H1 (cell line): ENCODE data around the gene THOC7. TPM values are rescaled to one million over a fixed set of nuclear protein-coding genes. Genes with fewer than 3 reads are reported as not detected.

Experiments used
- CTCF ChIA-PET: fragments of 300-600 bp; sonication (Branson Sonifier 250); formaldehyde crosslinking; loops from one replicate; lab custom pipeline; 2021; ENCODE audit not compliant: partially characterized antibody; lab: Charles Lee
- POLR2A ChIA-PET: fragments of 300-600 bp; sonication (Branson Sonifier 250); formaldehyde crosslinking; loops from one replicate; lab custom pipeline; 2021; ENCODE audit warnings: inconsistent platforms; ENCODE audit not compliant: partially characterized antibody; lab: Charles Lee
- DNase-seq, 2 experiments: peaks; one replicate each; pipeline versions ENCODE4 v3.0.0 to v3.0.0-alpha.2; 2010 to 2022; ENCODE audit warnings: low spot score in 2 of 2, low read depth in 1 of 2, mixed read lengths in 1 of 2
- FAIRE-seq: peaks from 2 replicates; lab custom pipeline; 2011; peaks lifted over from hg19 to GRCh38; lab: Jason Lieb, UNC
- H2AFZ ChIP-seq: 2 replicates; pipeline ENCODE4 v1.8.1; 2012; ENCODE audit warnings: low read length, inconsistent platforms
- H2AK5ac ChIP-seq: 2 replicates; pipeline ENCODE4 v1.6.1; 2013; ENCODE audit warnings: low read depth, low read length
- H2BK120ac ChIP-seq: replicated peaks from 2 replicates; pipeline ENCODE3; 2013; ENCODE audit warnings: low read depth, low read length, inconsistent platforms
- H2BK12ac ChIP-seq: 2 replicates; pipeline ENCODE4 v1.6.1; 2013; ENCODE audit warnings: low read depth, low read length
- H2BK15ac ChIP-seq: 2 replicates; pipeline ENCODE4 v1.6.1; 2013; ENCODE audit warnings: low read length
- H2BK20ac ChIP-seq: 2 replicates; pipeline ENCODE4 v1.6.1; 2013; ENCODE audit warnings: low read length
- H2BK5ac ChIP-seq: 2 replicates; pipeline ENCODE4 v1.6.1; 2013; ENCODE audit warnings: low read depth, low read length
- H3K14ac ChIP-seq: 2 replicates; pipeline ENCODE4 v1.6.1; 2013; ENCODE audit warnings: inconsistent platforms; ENCODE audit not compliant: insufficient read length
- H3K18ac ChIP-seq: 2 replicates; pipeline ENCODE4 v1.6.1; 2013; ENCODE audit warnings: low read length; ENCODE audit errors: extremely low read depth
- H3K23ac ChIP-seq: 2 replicates; pipeline ENCODE4 v1.6.1; 2013; ENCODE audit warnings: inconsistent platforms; ENCODE audit not compliant: insufficient read length
- H3K23me2 ChIP-seq: 2 replicates; pipeline ENCODE4 v1.6.1; 2013; ENCODE audit warnings: low read depth, low read length
- H3K27ac ChIP-seq: 2 replicates; pipeline ENCODE4 v1.6.1; 2011; ENCODE audit warnings: low read depth, low read length, inconsistent platforms
- H3K27me3 ChIP-seq, 4 experiments: replicated peaks in 1 of 4; 1 replicate in 1 of 4; 2 replicates in 3 of 4; pipeline versions ENCODE4 v1.6.1 to v1.8.1; 2011 to 2013; ENCODE audit warnings: low read length in 3 of 4, mild to moderate bottlenecking in 3 of 4, inconsistent platforms in 2 of 4, mixed read lengths in 2 of 4, moderate library complexity in 1 of 4; ENCODE audit not compliant: control insufficient read depth in 3 of 4, insufficient read depth in 3 of 4; ENCODE audit errors: extremely low read depth in 1 of 4
- H3K36me3 ChIP-seq, 4 experiments: 2 replicates each; pipeline versions ENCODE4 v1.6.1 to v1.8.1; 2011 to 2013; ENCODE audit warnings: mild to moderate bottlenecking in 4 of 4, low read length in 3 of 4, moderate library complexity in 2 of 4, control low read depth in 1 of 4, inconsistent platforms in 1 of 4; ENCODE audit not compliant: insufficient read depth in 4 of 4, control insufficient read depth in 2 of 4
- H3K4ac ChIP-seq: replicated peaks from 2 replicates; pipeline ENCODE3; 2013; ENCODE audit warnings: low read length, low read depth, mixed read lengths, inconsistent platforms; ENCODE audit not compliant: insufficient read length
- H3K4me1 ChIP-seq, 4 experiments: replicated peaks in 1 of 4; 1 replicate in 1 of 4; 2 replicates in 3 of 4; pipeline versions ENCODE4 v1.6.1 to v1.8.1; 2011 to 2013; ENCODE audit warnings: low read length in 3 of 4, inconsistent platforms in 2 of 4, mixed read lengths in 1 of 4; ENCODE audit not compliant: insufficient read depth in 4 of 4, control insufficient read depth in 3 of 4
- H3K4me2 ChIP-seq, 2 experiments: 2 replicates each; pipeline versions ENCODE4 v1.6.1 to v1.8.1; 2011 to 2013; ENCODE audit warnings: low read depth in 2 of 2, low read length in 2 of 2, control low read depth in 1 of 2, inconsistent platforms in 1 of 2, mild to moderate bottlenecking in 1 of 2; ENCODE audit not compliant: insufficient read depth in 1 of 2
- H3K4me3 ChIP-seq, 4 experiments: fragments of 200-600, 300-600 bp in 1 of 4; sonication (generic), shearing (Covaris generic), sonication (Bioruptor Twin) in 1 of 4; 2 replicates each; pipeline versions ENCODE4 v1.5.1 to v1.8.1; 2011 to 2016; ENCODE audit warnings: low read length in 4 of 4, low read depth in 3 of 4, control low read depth in 2 of 4, inconsistent platforms in 2 of 4, mild to moderate bottlenecking in 2 of 4, mixed read lengths in 1 of 4, moderate library complexity in 1 of 4; ENCODE audit not compliant: insufficient read depth in 2 of 4; ENCODE audit errors: extremely low read depth in 1 of 4
- H3K56ac ChIP-seq: replicated peaks from 2 replicates; pipeline ENCODE3; 2013; ENCODE audit warnings: low read depth, mild to moderate bottlenecking, mixed read lengths, low read length, inconsistent platforms; ENCODE audit not compliant: insufficient read length
- H3K79me1 ChIP-seq: 2 replicates; pipeline ENCODE4 v1.6.1; 2013; ENCODE audit warnings: low read depth, low read length, control low read depth
- H3K79me2 ChIP-seq, 2 experiments: 2 replicates each; pipeline versions ENCODE4 v1.6.1 to v1.8.1; 2012 to 2013; ENCODE audit warnings: low read length in 2 of 2, mild to moderate bottlenecking in 2 of 2, inconsistent platforms in 1 of 2; ENCODE audit not compliant: insufficient read depth in 2 of 2, control insufficient read depth in 1 of 2
- H3K9ac ChIP-seq, 4 experiments: replicated peaks in 1 of 4; 1 replicate in 1 of 4; 2 replicates in 3 of 4; pipeline versions ENCODE4 v1.6.1 to v1.8.1; 2011 to 2013; ENCODE audit warnings: low read depth in 3 of 4, low read length in 3 of 4, control low read depth in 2 of 4, mild to moderate bottlenecking in 2 of 4, moderate library complexity in 2 of 4, inconsistent platforms in 1 of 4; ENCODE audit errors: extremely low read depth in 1 of 4
- H3K9me3 ChIP-seq, 2 experiments: 2 replicates each; pipeline versions ENCODE4 v1.6.1 to v1.8.1; 2012 to 2013; ENCODE audit warnings: mild to moderate bottlenecking in 2 of 2, moderate library complexity in 2 of 2, control low read depth in 1 of 2, inconsistent platforms in 1 of 2, low read depth in 1 of 2, low read length in 1 of 2, mixed read lengths in 1 of 2; ENCODE audit not compliant: insufficient read depth in 2 of 2
- H4K20me1 ChIP-seq, 2 experiments: replicated peaks in 1 of 2; 2 replicates each; pipeline versions ENCODE3 to v1.8.1; 2011 to 2013; ENCODE audit warnings: inconsistent platforms in 2 of 2, low read length in 2 of 2, mild to moderate bottlenecking in 1 of 2; ENCODE audit not compliant: insufficient read depth in 2 of 2, control insufficient read depth in 1 of 2
- H4K5ac ChIP-seq: 2 replicates; pipeline ENCODE4 v1.6.1; 2013; ENCODE audit warnings: low read length, low read depth, mixed read lengths, inconsistent platforms; ENCODE audit not compliant: insufficient read length
- H4K8ac ChIP-seq: 2 replicates; pipeline ENCODE4 v1.8.0; 2013; ENCODE audit warnings: mild to moderate bottlenecking, moderate library complexity, low read length, inconsistent platforms; ENCODE audit not compliant: insufficient read depth; ENCODE audit errors: extremely low read depth
- H4K91ac ChIP-seq: replicated peaks from 2 replicates; pipeline ENCODE3; 2013; ENCODE audit warnings: low read length, mixed read lengths, inconsistent platforms; ENCODE audit not compliant: insufficient read length
- ASH2L ChIP-seq: fragments of 200-600, 300-600 bp; sonication (generic); IDR thresholded peaks from one replicate; pipeline ENCODE4 v1.7.1; 2017; ENCODE audit warnings: low read length
- KDM4A ChIP-seq: IDR thresholded peaks from one replicate; pipeline ENCODE4 v1.7.1; 2012; ENCODE audit warnings: low read depth, mild to moderate bottlenecking, moderate library complexity, low read length, inconsistent platforms; ENCODE audit not compliant: severe bottlenecking
- PHF8 ChIP-seq: fragments of 200-600 bp; sonication (generic); conservative IDR thresholded peaks from 2 replicates; pipeline ENCODE4 v1.7.1; 2012; ENCODE audit warnings: low read depth, mild to moderate bottlenecking, inconsistent platforms, low read length, moderate library complexity
- POLR2A ChIP-seq, 2 experiments: IDR thresholded peaks; 1 replicate in 1 of 2; 2 replicates in 1 of 2; pipeline ENCODE4 v1.6.1; 2011; ENCODE audit warnings: low read depth in 2 of 2, low read length in 2 of 2, mild to moderate bottlenecking in 2 of 2; ENCODE audit errors: control extremely low read depth in 1 of 2
- POLR2AphosphoS5 ChIP-seq: IDR thresholded peaks from 2 replicates; pipeline ENCODE4 v1.6.1; 2011; ENCODE audit warnings: low read depth, low read length
- RBBP5 ChIP-seq: IDR thresholded peaks from 2 replicates; pipeline ENCODE4 v1.7.1; 2012; ENCODE audit warnings: low read depth, mild to moderate bottlenecking, inconsistent platforms, low read length, moderate library complexity, borderline replicate concordance
- TAF1 ChIP-seq: IDR thresholded peaks from 2 replicates; pipeline ENCODE4 v1.6.1; 2011; ENCODE audit warnings: mild to moderate bottlenecking, low read depth, low read length
- TBP ChIP-seq: IDR thresholded peaks from 2 replicates; pipeline ENCODE4 v1.6.1; 2011; ENCODE audit warnings: low read depth, low read length, improper control_type of control experiment
- WGBS, 2 experiments: shearing (Covaris generic) in 1 of 2; methylation state at CpG; one replicate each; pipeline versions ENCODE4 v1.1.6 to v1.1.7; 2013 to 2015; ENCODE audit warnings: low lambda C conversion rate in 2 of 2, mixed read lengths in 2 of 2, inconsistent platforms in 1 of 2, low coverage in 1 of 2, missing lambda C conversion rate in 1 of 2; ENCODE audit not compliant: insufficient replicate concordance in 2 of 2, insufficient coverage in 1 of 2, insufficient read length in 1 of 2; ENCODE audit errors: extremely low coverage in 1 of 2, missing lambda C conversion rate in 1 of 2; 5-methylcytosine and 5-hydroxymethylcytosine counted together
- polyA plus RNA-seq, 7 experiments: library from polyadenylated mRNA; depleted of rRNA in 3 of 7; stranded (reverse) in 5 of 7; unstranded in 2 of 7; fragments of >200 nt in 5 of 7; fragments of 200-250 nt in 2 of 7; gene quantifications; 1 replicate in 5 of 7; 2 replicates in 1 of 7; 4 replicates in 1 of 7; pipeline versions ENCODE4 v1.2.1 to v1.2.3, GENCODE V29; 2011 to 2013; ENCODE audit warnings: missing spikeins in 2 of 7, mixed read lengths in 2 of 7
- total RNA-seq: library from RNA; stranded (reverse); fragmentation: NEBNext Ultra II Directional; extraction: Animal tissue kit (Norgen Biotek cat#: 25700); gene quantifications from 2 replicates; pipeline ENCODE4 v1.2.1, GENCODE V29; 2021

The THOC7 gene
- total and polyA plus RNA-seq, 2 of the 8 experiments (the other 6 are each of a cell fraction or from before 2014, with no cell fraction given): 18.7 to 74.0 TPM

- Histone ChIP-seq H4K8ac (no peak overlapping the region; the same call in 1 of the 2 replicates), H3K23ac (no peak overlapping the region), H2BK120ac (no peak overlapping the region), H3K4me3 (peak overlapping the region; percentile 65 to 97 (median 72)), H2BK20ac (no peak overlapping the region), H3K79me2 (peaks cover 0 to 51% of the 10 kb centered on the region in 2 experiments; a peak in 2 of 4 replicates), H3K14ac (no peak overlapping the region), H4K20me1 (no peaks in the 10 kb centered on the region), H3K23me2 (peaks cover 6% of the 10 kb centered on the region), H4K5ac (no peak overlapping the region), H3K79me1 (no peaks in the 10 kb centered on the region; the same call in 1 of the 2 replicates), H3K4me1 (peaks cover 5 to 22% (median 11%) of the 10 kb centered on the region in 4 experiments), H3K56ac (no peak overlapping the region), H3K27ac (0 out of 2 replicates have a peak overlapping the region, but pooled peaks have one; percentile 9), H3K4me2 (peak overlapping the region; percentile 72 to 98), H3K18ac (no peak overlapping the region), H3K9me3 (no peaks in the 10 kb centered on the region), H3K27me3 (no peaks in the 10 kb centered on the region), H3K36me3 (no peaks in the 10 kb centered on the region), H4K91ac (no peak overlapping the region), H2AFZ (no peak overlapping the region), H2BK5ac (no peak overlapping the region), H2BK15ac (no peak overlapping the region), H2BK12ac (no peak overlapping the region), H3K4ac (no peak overlapping the region), H3K9ac (peak overlapping the region; percentile 54 to 91 (median 64); a peak in 6 of 7 replicates), H2AK5ac (no peak overlapping the region)
- POLR2A ChIA-PET: interaction anchor here (0.6 to 1.1 kb wide), 4 partner anchors 26 to 363 kb away, joined by 3 to 4 read pairs (median 3); no protein-coding TSS in a partner anchor
- TF ChIP-seq RBBP5 (no peak; the same call in 1 of the 2 replicates), ASH2L (peak; percentile 67), KDM4A (peak; percentile 41), POLR2A (IDR thresholded peaks at IDR 0.05; ENCODE audit: control extremely low read depth in 1 of 2, low read depth in 2 of 2, low read length in 2 of 2) (no peak; a peak in 1 of 3 replicates), TAF1 (0 out of 2 replicates have a peak, but pooled peaks have one; percentile 29), POLR2AphosphoS5 (no peak), TBP (no peak), PHF8 (peak; percentile 56; the same call in 1 of the 2 replicates)
- FAIRE-seq (no peak), DNase-seq (no peak)
- WGBS, 2 experiments: 7% methylated on average over 25 of the region's 93 CpGs; no CpG with 5 or more reads in 1 of the 2 experiments
- CTCF ChIA-PET: no interaction called here
Observed at GRCh38 chr3:63864008-63864964, 681 bp upstream of the THOC7 start.
